Right atrium auricular region (tissue), 2 donors: ENCODE data around the gene CLEC2D. TPM values are rescaled to one million over a fixed set of nuclear protein-coding genes. Genes with fewer than 3 reads are reported as not detected.

Experiments used
- DNase-seq: peaks from one replicate; pipeline ENCODE4 v3.0.0-alpha.2; 2019; ENCODE audit warnings: low spot score
- H3K27ac ChIP-seq, 2 donors: fragments of 200-600 bp; sonication (generic); 1 replicate in 1 of 2; 2 replicates in 1 of 2; pipeline ENCODE4 v1.5.1; 2016 to 2019
- H3K27me3 ChIP-seq, 2 donors: fragments of 200-600 bp; sonication (generic); one replicate each; pipeline versions ENCODE4 v1.5.1 to v1.6.0; 2017 to 2019
- H3K36me3 ChIP-seq: fragments of 200-600 bp; sonication (generic); one replicate; pipeline ENCODE4 v1.5.1; 2016
- H3K4me1 ChIP-seq, 2 donors: fragments of 200-600 bp; sonication (generic); one replicate each; pipeline versions ENCODE4 v1.5.1 to v1.6.0; 2017 to 2019
- H3K4me3 ChIP-seq, 2 donors: fragments of 200-600 bp; sonication (generic); 1 replicate in 1 of 2; 2 replicates in 1 of 2; pipeline ENCODE4 v1.5.1; 2017 to 2019; ENCODE audit warnings: mild to moderate bottlenecking in 1 of 2, moderate library complexity in 1 of 2
- H3K9me3 ChIP-seq, 2 donors: fragments of 200-600 bp; sonication (generic); one replicate each; pipeline ENCODE4 v1.5.1; 2019
- total RNA-seq, 2 donors: library from RNA; depleted of rRNA; stranded (reverse); fragments of >200 nt; gene quantifications; one replicate each; pipeline ENCODE4 v1.1.0, GENCODE V29; 2016
- TF ChIP-seq, protein P1 (sequence below), 2 donors: fragments of 200-600 bp; sonication (generic); IDR thresholded peaks; one replicate each; pipeline ENCODE4 v1.5.1; 2019; ENCODE audit warnings: antibody characterized with exemption in 2 of 2

The CLEC2D gene
- total RNA-seq, 2 donors from 2014 or later, result 6.5 to 6.9 TPM

GRCh38 chr12:9717070-9717925 is 47.8 kb downstream of the CLEC2D start:
- no peak overlapping the region for H3K4me3 ChIP-seq
- no peaks in the 10 kb centered on the region for H3K36me3 ChIP-seq

DNA sequence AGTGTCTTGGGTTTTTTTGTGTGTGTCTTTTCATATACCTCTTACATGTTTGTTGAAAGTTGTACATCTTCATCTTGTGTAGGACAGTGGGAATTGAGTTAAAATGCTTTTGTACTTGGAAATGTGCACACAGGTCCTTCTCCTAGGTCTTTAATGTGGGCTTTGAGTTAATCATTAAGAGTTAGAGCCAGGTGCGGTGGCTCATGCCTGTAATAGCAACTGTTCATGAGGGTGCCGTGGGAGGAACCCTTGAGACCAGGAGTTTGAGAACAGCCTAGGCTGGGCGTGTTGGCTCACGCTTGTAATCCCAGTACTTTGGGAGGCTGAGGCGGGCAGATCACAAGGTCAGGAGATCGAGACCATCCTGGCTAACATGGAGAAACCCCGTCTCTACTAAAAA is 49.5 kb downstream of the CLEC2D start:
- no peaks in the 10 kb centered on the region for H3K36me3 ChIP-seq
- H3K27me3 ChIP-seq, result no peaks in the 10 kb centered on the region
- H3K4me3 ChIP-seq, result no peak overlapping the region
- DNase-seq, result no peak
- TF ChIP-seq, protein P1, sequence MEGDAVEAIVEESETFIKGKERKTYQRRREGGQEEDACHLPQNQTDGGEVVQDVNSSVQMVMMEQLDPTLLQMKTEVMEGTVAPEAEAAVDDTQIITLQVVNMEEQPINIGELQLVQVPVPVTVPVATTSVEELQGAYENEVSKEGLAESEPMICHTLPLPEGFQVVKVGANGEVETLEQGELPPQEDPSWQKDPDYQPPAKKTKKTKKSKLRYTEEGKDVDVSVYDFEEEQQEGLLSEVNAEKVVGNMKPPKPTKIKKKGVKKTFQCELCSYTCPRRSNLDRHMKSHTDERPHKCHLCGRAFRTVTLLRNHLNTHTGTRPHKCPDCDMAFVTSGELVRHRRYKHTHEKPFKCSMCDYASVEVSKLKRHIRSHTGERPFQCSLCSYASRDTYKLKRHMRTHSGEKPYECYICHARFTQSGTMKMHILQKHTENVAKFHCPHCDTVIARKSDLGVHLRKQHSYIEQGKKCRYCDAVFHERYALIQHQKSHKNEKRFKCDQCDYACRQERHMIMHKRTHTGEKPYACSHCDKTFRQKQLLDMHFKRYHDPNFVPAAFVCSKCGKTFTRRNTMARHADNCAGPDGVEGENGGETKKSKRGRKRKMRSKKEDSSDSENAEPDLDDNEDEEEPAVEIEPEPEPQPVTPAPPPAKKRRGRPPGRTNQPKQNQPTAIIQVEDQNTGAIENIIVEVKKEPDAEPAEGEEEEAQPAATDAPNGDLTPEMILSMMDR (IDR thresholded peaks at IDR 0.05), result no peak
- no peaks in the 10 kb centered on the region for H3K9me3 ChIP-seq
- H3K4me1 ChIP-seq, result no peaks in the 10 kb centered on the region
- no peak overlapping the region for H3K27ac ChIP-seq

More at GRCh38 chr12:9717070-9717925, 47.8 kb downstream of the CLEC2D start:
- H3K9me3 ChIP-seq, result no peaks in the 10 kb centered on the region
- H3K27ac ChIP-seq, result no peak overlapping the region
- no peak for DNase-seq
- no peaks in the 10 kb centered on the region for H3K27me3 ChIP-seq
- TF ChIP-seq, protein P1 (IDR thresholded peaks at IDR 0.05), result no peak
- no peaks in the 10 kb centered on the region for H3K4me1 ChIP-seq

DNA sequence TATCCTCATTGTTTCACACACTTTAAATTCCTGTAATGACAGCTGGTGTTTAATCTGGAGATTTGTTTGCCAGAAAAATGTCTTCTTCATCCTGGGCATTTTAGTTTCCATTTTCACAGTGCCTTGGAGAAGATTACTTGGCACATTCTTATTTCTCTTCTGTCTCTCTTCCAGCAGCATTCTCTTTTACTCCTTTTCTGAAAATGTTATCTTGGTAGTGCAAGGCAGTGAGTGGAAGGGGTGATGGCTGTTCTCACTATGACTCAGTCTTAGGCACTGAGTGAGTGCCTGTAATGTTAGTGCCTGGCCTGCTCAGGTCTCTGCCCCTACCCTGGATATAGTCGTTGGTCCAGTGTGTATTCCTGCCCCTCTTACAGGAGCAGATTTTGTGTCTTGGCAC is 50.3 kb downstream of the CLEC2D start:
- Histone ChIP-seq H3K9me3 (no peaks in the 10 kb centered on the region), H3K36me3 (no peaks in the 10 kb centered on the region), H3K4me3 (no peak overlapping the region), H3K27ac (no peak overlapping the region), H3K27me3 (no peaks in the 10 kb centered on the region), H3K4me1 (no peaks in the 10 kb centered on the region)
- TF ChIP-seq, protein P1 (IDR thresholded peaks at IDR 0.05), result no peak
- DNase-seq, result no peak

DNA sequence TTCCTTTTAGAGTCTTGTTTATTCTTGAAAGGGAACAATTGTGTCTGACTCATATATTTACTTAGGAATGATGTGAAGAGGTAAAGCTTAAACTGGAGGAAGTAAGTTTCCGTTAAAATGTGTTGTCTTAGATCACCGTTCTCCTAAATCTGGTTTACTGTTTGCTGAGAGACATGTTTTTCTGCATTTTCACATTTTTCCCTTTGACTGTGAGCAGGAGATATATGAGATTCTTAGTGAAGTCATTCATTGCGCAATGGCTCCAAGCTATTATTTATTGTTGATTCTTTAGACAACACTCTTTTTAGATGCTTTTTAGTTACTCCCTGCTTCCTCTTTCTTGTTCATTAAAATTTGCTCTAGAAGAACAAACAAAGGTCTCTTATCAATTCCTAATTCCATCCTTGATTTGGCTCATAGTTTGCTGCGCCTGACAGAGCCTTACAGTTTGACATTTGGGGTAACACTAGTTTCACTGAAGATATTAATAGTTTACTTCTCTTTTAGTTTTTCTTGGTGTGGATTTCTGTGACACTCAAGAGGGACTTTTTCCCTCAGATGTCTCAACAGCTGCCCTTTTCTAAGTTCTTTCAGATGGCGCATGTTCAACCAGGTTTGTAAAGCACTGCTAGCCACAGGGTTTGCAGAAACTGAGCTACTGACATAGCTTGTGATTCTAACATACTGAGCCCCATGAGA is 52.0 kb downstream of the CLEC2D start:
- TF ChIP-seq, protein P1 (IDR thresholded peaks at IDR 0.05), result no peak
- H3K27ac ChIP-seq, result no peak overlapping the region
- no peak for DNase-seq

DNA sequence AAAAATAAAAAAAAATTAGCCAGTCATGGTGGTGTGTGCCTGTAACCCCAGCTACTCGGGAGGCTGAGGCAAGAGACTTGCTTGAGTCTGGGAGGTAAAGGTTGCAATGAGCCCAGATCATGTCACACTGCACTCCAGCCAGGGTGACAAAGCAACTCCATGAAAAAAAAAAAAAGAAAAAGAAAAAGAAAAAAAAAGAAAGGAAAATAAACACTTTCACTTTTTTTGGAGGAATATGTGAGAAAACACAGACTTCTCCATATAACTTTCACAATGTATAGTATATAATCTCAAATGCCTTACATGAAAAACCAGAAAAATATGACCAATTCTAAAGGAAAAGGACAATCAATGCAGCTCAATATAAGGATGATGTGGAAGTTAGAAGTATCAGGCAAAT is 54.5 kb downstream of the CLEC2D start:
- Histone ChIP-seq H3K27ac (no peak overlapping the region), H3K27me3 (no peaks in the 10 kb centered on the region), H3K4me3 (no peak overlapping the region), H3K9me3 (no peaks in the 10 kb centered on the region), H3K36me3 (no peaks in the 10 kb centered on the region), H3K4me1 (no peaks in the 10 kb centered on the region)
- TF ChIP-seq, protein P1 (IDR thresholded peaks at IDR 0.05), result no peak
- no peak for DNase-seq

More for the DNA sequence above, 52.0 kb downstream of the CLEC2D start:
- H3K36me3 ChIP-seq, result no peaks in the 10 kb centered on the region
- H3K4me1 ChIP-seq, result no peaks in the 10 kb centered on the region
- H3K4me3 ChIP-seq, result no peak overlapping the region
- H3K9me3 ChIP-seq, result no peaks in the 10 kb centered on the region
- H3K27me3 ChIP-seq, result no peaks in the 10 kb centered on the region
